KOPT-K1 (cell line): ENCODE data around the gene KLF8.
"Not testable (repeated sequence)": the region's sequence is repeated elsewhere in the genome, so short reads cannot be mapped to it uniquely, and the experiment has no call there.

Experiments
- H3K27ac ChIP-seq: fragments of 200-600 bp; sonication (generic); 2 replicates; pipeline ENCODE4 v1.5.1; 2016; ENCODE audit warnings: antibody characterized with exemption, mild to moderate bottlenecking, low read depth, low read length; ENCODE audit not compliant: poor library complexity, severe bottlenecking
- H3K36me3 ChIP-seq: fragments of 200-600 bp; sonication (generic); 2 replicates; pipeline ENCODE4 v1.5.1; 2017; ENCODE audit warnings: antibody characterized with exemption, mild to moderate bottlenecking, low read length, moderate library complexity; ENCODE audit not compliant: insufficient read depth
- H3K9me3 ChIP-seq: fragments of 200-600 bp; sonication (generic); 2 replicates; pipeline ENCODE4 v1.5.1; 2017; ENCODE audit warnings: antibody characterized with exemption, low read length, mild to moderate bottlenecking; ENCODE audit not compliant: insufficient read depth, poor library complexity, severe bottlenecking

The KLF8 gene

DNA sequence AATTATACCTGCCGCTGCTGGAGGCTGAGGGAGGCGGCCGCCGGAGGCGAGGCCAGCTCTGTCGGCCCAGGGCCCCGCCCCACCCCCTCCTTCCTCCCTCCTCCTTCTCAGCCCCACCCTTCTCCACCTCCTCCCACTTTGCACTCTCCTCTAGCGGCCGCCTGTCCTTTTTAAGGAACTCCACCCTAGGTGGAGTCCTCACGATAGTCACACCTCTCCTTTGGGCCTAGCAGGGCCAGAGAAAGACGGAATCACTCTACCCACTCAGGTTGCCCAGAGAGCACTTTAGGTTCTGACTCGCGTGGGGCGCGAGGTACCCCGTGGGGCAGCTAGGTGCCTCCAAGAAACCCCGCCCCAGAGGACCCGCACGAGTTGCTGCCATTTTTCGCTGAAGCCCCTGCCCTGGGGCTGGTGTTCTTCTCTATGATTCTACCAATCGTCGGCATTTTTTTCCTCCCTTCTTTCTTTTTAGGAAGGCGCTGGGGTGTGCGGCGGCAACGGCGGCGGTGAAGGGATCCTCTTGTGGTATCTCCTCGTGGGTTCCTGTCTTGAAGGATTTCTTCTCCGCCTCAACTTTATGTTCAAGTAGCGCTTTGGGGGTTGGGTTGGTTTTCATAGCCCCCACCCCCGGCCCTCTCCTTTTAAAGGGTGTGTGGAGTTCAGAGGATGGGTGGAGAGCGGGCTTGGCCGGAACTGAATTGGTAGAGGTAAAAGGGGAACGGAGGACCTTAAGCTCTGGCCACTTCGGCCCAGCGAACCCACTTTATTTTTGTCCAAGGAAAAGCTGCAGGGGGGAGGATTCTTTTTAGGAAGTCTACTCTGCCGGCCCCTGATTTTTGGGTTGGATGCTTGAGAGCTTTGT, at the start of gene KLF8:
KLF8 (plus strand) TSS at position 136 of the 862 bp plus-strand sequence. CDS start 979 bp downstream, outside the sequence.
- Histone ChIP-seq H3K36me3 (no peaks in the 10 kb centered on the region), H3K9me3 (no peaks in the 10 kb centered on the region), H3K27ac (no peak within 1 kb of the TSS)

DNA sequence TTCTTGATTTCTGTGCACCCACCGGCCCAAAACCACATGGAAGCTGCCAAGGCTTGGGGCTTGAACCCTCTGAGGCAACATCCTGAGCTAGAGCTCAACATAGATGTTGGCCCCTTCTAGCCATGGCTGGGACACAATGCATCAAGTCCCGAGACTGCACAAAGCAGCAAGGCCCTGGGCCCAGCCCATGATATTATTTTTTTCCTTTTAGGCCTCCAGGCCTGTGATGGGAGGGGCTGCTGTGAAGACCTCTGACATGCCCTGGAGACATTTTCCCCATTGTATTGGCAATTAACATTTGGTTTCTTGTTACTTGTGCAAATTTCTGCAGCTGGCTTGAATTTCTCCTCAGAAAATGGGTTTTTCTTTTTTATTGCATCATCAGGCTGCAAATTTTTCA, 25.2 kb upstream of the KLF8 start:
- not testable (repeated sequence) for H3K36me3 ChIP-seq, H3K9me3 ChIP-seq, H3K27ac ChIP-seq

DNA sequence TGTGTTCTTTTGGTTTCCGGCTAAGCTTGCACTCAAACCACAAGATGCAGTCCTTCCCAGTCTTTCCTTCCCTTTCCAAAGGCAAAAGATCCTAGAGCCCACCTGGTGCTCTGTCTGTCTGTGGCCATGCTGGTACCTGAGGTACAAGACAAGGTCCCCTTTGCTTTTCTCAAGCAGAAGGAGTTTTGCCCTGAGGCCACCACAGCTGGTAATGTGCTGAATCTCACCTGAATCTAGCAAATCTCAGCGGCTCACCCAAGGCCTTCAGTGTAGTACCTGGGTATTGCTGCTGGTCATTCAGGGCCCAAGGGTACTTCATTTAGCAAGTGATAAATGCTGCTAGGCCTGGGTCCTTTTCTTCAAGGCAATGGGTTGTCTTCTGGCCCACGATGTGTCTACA, 20.5 kb upstream of the KLF8 start:
- Histone ChIP-seq H3K36me3 (no peaks in the 10 kb centered on the region), H3K27ac (no peak overlapping the region), H3K9me3 (no peaks in the 10 kb centered on the region)

DNA sequence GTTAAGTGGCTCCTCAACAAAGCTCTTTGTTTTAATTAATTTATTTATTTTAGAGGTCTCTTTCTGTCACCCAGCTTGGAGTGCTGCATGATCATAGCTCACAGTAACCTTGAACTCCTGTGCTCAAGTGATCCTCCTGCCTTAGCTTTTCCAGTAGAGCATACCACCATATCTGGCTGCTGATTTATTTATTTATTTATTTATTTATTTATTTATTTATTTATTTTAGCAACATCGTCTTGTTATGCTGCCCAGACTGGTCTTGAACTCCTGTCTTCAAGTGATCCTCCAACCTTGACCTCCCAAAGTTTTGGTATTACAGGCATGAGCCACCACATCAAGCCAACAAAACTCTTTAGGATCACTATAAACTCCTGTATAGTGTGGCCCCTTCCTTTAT, 15.8 kb upstream of the KLF8 start:
- no peaks in the 10 kb centered on the region for H3K36me3 ChIP-seq
- H3K9me3 ChIP-seq: no peaks in the 10 kb centered on the region
- no peak overlapping the region for H3K27ac ChIP-seq

DNA sequence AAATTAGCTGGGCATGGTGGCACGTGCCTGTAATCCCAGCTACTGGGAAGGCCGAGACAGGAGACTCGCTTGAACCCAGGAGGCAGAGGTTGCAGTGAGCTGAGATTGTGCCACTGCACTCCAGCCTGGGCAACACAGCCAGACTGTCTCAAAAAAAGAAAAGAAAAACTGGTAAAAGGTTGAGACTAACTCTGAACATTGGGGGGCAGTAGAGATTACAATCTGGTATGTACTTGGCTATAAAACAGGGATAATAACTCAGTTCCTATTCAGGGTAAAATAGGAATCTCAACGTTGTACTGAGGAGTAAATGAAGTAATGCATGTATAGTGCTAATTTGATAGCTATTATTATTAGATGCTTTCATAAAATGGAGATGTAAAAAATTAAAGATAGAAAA, 12.5 kb upstream of the KLF8 start:
- Histone ChIP-seq H3K36me3 (no peaks in the 10 kb centered on the region), H3K9me3 (no peaks in the 10 kb centered on the region), H3K27ac (no peak overlapping the region)

DNA sequence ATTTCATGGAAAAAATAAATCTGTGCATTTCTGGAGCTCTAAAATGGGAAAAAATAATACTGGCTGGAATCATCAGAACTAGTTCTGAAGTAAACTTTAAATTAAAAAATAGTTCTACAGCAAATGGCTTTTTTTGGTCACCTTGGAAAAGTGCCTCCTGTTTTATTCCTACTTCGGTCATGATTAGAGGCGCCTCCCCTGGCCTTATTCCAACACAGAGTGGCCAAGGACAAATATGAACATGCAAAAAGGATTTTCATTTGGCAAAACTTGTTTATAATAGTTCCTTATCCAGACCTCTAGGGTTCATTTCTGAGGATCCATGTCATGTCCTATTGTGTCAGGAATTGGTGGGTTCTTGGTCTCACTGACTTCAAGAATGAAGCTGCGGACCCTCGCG, 11.1 kb upstream of the KLF8 start:
- Histone ChIP-seq H3K27ac (no peak overlapping the region), H3K9me3 (no peaks in the 10 kb centered on the region), H3K36me3 (no peaks in the 10 kb centered on the region)

DNA sequence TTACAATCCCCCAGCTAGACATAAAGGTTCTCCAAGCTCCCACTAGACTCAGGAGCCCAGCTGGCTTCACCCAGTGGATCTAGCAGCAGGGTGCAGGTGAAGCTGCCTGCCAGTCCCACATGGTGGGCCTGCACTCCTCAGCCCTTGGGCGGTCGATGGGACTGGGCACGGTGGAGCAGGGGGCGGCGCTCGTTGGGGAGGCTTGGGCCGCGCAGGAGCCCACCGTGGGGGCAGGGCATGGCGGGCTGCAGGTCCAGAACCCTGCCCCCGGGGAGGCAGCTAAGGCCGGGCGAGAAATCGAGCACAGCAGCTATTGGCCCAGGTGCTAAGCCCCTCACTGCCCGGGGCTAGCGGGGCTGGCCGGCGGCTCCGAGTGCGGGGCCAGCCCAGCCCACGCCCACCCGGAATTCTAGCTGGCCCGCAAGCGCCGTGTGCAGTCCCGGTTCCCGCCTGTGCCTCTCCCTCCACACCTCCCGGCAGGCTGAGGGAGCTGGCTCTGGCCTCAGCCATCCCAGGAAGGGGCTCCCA, 9.6 kb upstream of the KLF8 start:
- H3K9me3 ChIP-seq: no peaks in the 10 kb centered on the region
- no peak overlapping the region for H3K27ac ChIP-seq
- H3K36me3 ChIP-seq: no peaks in the 10 kb centered on the region

DNA sequence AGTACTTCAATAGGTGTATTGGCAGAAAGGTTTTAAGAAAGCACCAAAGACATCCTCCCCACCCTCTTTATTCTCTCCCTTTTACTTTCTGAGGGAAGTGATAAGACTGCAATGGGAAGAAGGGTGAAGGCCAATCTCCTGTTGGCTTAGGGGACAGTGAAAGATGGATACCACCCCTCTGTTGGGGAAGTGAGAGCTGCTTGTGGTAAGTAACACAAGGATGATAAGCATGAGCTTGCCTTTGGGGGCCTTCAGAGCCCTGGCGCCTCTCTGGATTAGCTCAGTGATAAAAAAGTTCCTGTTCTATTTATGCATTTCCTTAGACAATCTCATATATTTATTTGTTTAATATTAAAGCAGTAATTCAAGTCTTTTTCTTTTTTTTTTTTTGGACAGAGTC, 5.2 kb upstream of the KLF8 start:
- H3K9me3 ChIP-seq: no peaks in the 10 kb centered on the region
- H3K27ac ChIP-seq: no peak overlapping the region
- no peaks in the 10 kb centered on the region for H3K36me3 ChIP-seq

DNA sequence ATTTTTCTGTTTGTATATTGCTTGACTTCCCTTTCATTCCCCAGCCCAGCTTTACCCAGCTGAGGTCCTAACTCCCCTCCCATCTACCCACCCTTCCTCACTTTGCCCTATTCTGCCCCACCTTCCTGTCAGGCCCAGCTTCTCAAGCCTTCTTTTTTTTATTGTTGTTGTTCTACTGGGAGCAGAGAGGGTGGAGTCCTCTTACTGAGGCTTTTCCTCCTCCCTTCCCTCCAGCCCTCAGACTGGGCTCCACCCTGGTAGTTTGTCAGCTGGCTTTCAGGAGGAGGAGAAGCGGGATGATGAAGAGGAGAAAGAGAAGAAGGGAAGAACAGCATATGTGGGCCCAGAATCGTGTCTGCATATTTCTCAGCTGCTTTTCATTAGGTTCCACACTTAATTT, 3.2 kb upstream of the KLF8 start:
- no peaks in the 10 kb centered on the region for H3K9me3 ChIP-seq

DNA sequence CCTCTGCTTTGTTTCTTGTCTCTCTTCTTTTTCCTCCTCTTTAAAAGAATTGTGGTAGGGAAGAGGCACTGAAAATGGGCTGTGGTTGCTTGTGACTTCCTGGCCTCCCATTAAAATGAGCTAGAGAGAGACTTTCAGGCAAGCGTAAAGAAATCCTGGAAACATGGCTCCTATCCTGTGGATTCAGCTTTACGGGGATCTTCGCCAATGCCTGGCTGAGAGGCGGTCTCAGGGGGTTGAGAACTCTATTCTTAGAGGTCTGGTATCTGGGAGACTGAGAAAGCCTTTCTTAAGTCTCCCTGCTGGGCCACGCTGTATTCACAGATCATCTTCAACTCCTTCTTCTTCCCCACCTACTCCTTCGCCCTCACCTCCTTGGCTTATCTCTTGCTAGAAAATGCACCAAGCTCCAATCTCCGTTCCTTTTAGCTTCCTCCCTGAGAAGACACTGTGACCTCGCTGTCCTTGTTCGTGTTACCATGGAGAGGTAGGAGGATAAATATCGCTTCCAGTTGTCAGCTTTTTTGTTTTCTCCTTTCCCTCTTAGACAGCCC, 542 bp upstream of the KLF8 start:
- H3K9me3 ChIP-seq: no peaks in the 10 kb centered on the region
- H3K27ac ChIP-seq: no peak overlapping the region

More for the DNA sequence above, 3.2 kb upstream of the KLF8 start:
- no peaks in the 10 kb centered on the region for H3K36me3 ChIP-seq
- no peak overlapping the region for H3K27ac ChIP-seq

DNA sequence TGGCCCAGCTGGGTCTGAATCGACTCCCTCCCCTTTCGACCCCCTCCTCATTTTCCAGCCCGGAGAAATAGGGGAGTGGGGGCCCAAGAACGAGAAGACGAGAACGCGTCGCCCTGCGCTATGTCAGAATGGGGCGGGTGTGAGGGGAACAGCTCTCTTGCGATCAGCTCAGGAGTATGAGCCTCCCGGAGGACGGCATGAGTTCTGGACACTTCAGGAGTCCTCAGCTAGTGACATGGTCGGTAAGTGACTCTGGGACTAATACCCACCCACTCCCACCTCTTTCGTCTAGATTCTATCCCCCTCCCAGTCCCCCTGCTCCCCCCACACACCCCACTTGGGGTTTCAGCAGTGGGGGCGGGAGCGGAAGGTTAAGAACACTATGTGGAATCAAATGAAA, 944 bp downstream of the KLF8 start:
- Histone ChIP-seq H3K36me3 (no peaks in the 10 kb centered on the region), H3K9me3 (no peaks in the 10 kb centered on the region), H3K27ac (no peak overlapping the region)

More for the DNA sequence above, 542 bp upstream of the KLF8 start:
- no peaks in the 10 kb centered on the region for H3K36me3 ChIP-seq

DNA sequence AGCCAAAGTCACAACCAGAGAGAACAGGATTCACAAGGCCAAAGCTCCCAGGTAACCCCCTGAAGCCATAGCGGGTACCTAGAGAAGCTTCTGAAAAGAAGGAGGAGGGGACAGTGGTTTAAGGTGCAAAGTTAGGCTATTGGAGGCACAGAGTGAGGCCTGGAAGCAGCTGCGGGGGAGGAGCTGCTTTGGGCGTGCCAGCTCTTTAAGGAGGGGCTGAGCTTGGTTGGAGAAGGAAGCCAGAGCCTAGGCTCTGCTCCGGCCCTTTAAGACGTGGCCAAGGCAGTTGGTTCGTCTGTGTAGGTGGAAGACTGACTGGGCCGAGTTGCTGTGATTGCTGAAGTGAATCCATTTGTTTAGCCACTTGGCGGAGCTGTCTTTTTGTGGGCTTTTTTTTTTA, 1.5 kb downstream of the KLF8 start:
- Histone ChIP-seq H3K36me3 (no peaks in the 10 kb centered on the region), H3K9me3 (no peaks in the 10 kb centered on the region), H3K27ac (no peak overlapping the region)

DNA sequence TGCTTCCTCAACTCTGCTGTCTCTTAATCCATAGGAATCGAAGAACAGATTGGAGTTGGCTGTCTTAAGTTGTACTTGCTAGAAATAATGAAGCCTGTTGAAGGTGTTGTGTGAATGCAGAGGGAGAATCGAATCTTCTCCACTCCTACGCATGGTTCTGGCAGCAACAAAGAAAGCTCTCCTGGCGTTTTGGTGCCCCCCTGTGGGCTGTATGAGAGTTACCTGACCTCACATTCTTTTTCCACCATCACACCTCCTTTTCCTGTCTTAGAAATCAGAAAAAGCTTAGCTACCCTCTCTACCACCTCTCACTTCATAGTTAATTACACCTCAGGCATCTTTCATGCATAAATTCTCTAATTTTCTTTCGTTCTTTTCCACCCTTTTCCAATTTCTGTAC, 16.3 kb downstream of the KLF8 start:
- no peak overlapping the region for H3K27ac ChIP-seq
- no peaks in the 10 kb centered on the region for H3K9me3 ChIP-seq

DNA sequence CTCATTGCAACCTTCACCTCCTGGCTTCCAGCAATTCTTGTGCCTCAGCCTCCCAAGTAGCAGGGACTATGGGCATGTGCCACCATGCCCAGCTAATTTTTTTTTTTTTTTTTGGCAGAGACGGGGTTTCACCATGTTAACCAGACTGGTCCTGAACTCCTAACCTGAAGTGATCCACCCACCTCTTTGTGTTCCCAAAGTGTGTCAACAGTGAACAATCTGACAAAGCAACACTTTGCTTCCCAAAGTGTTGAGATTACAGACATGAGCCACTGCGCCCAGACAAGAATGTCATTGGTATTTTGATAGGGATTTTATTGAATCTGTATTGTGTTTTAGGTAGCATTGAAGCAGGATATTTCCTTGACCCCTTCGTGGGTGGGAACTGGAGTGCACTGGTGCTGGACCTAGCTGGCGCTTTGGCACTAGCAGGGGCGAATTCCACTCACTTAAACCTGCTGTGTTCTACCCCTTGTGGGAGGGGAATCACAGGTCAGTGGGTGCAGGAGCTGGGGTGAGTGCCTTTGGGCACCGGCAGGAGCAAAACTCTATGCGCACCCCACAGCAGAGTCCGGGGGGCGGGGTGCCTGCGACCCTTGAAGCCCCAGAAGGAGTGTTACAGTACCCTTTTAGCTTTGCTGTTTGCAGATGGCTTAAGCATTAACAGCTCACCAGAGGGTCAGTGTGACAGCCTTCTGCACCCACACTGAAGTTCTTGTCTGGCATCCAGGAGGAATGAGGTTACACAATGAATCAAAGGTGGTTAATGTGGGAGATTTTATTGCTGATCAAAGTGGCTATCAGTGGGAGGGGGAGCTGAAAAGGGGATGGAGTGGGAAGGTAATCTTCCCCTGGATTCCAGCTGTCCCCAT, 21.9 kb downstream of the KLF8 start:
- Histone ChIP-seq H3K36me3 (no peaks in the 10 kb centered on the region), H3K27ac (no peak overlapping the region), H3K9me3 (no peaks in the 10 kb centered on the region)

More for the DNA sequence above, 16.3 kb downstream of the KLF8 start:
- no peaks in the 10 kb centered on the region for H3K36me3 ChIP-seq

DNA sequence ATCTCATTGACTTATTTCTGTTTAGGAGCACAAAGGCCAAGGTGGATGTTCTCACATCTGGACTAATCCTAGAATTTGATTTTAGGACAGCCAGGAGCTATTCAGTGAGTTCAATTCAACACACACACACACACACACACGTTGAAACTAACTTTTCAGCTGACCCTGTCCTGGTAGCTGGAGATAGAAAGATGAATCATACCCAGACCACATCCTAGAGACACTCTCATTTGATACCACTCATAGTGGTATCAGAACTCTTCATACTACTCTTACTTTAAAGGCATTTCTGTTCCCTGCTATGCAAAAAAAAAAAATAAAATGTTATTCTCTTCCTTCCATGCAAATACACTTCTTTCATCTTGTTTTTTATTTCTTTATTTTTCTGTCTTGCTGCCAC, 36.7 kb downstream of the KLF8 start:
- Histone ChIP-seq H3K27ac (no peak overlapping the region), H3K36me3 (no peaks in the 10 kb centered on the region), H3K9me3 (no peaks in the 10 kb centered on the region)
